HepG2 (cell line): ENCODE measurements around the gene IDH3A. TPM values are rescaled to one million over a fixed set of nuclear protein-coding genes. Genes with fewer than 3 reads are reported as not detected.

ENCODE experiments used
- ATF2 ChIP-seq: sonication (generic); formaldehyde crosslinking; IDR thresholded peaks from 2 replicates; pipeline ENCODE4 v1.4.0; 2020; ENCODE audit warnings: missing genetic modification reagents
- ATF4 ChIP-seq, 2 experiments: fragments of 450-650 bp in 1 of 2; sonication (generic) in 1 of 2; formaldehyde crosslinking; IDR thresholded peaks; 2 replicates each; pipeline versions ENCODE4 v1.5.0 to v1.8.0; 2020 to 2022; ENCODE audit warnings: mild to moderate bottlenecking in 1 of 2, missing genetic modification reagents in 1 of 2
- ATF7-NPFF ChIP-seq: sonication (generic); formaldehyde crosslinking; IDR thresholded peaks from 2 replicates; pipeline ENCODE4 v1.8.1; 2023; ENCODE audit warnings: mild to moderate bottlenecking, low read depth, missing genetic modification reagents, moderate library complexity
- HNRNPK ChIP-seq: fragments of 200-400 bp; formaldehyde crosslinking; IDR thresholded peaks from 2 replicates; pipeline ENCODE4 v1.6.1; 2018; ENCODE audit warnings: low read length, low read depth, moderate library complexity, mild to moderate bottlenecking; ENCODE audit not compliant: poor library complexity, severe bottlenecking
- LCORL ChIP-seq, 2 experiments: fragments of 450-650 bp in 1 of 2; sonication (generic) in 1 of 2; formaldehyde crosslinking in 1 of 2; IDR thresholded peaks; 2 replicates each; pipeline versions ENCODE4 v1.5.0 to v1.6.1; 2017 to 2020; ENCODE audit warnings: antibody characterized with exemption in 1 of 2, missing genetic modification reagents in 1 of 2
- MEIS2 ChIP-seq: sonication (generic); formaldehyde crosslinking; IDR thresholded peaks from 2 replicates; pipeline ENCODE4 v1.9.0; 2021; ENCODE audit warnings: mild to moderate bottlenecking, missing genetic modification reagents
- RFX1 ChIP-seq: fragments of 450-650 bp; IDR thresholded peaks from 2 replicates; pipeline ENCODE4 v1.6.1; 2017
- RXRA ChIP-seq: sonication (generic); formaldehyde crosslinking; IDR thresholded peaks from 2 replicates; pipeline ENCODE4 v1.5.1; 2020; ENCODE audit warnings: missing genetic modification reagents
- SIX4 ChIP-seq: sonication (generic); formaldehyde crosslinking; IDR thresholded peaks from 2 replicates; pipeline ENCODE4 v1.4.0; 2020; ENCODE audit warnings: missing genetic modification reagents
- SMC3 ChIP-seq: IDR thresholded peaks from 2 replicates; pipeline ENCODE4 v1.6.1; 2011; ENCODE audit warnings: low read length, improper control_type of control experiment
- SMYD3 ChIP-seq: sonication (generic); formaldehyde crosslinking; IDR thresholded peaks from 2 replicates; pipeline ENCODE4 v1.8.1; 2023; ENCODE audit warnings: mild to moderate bottlenecking, missing genetic modification reagents
- TGIF2 ChIP-seq: IDR thresholded peaks from 2 replicates; pipeline ENCODE4 v1.6.1; 2016; ENCODE audit warnings: control low read depth, missing compliant biosample characterization
- ZBTB34 ChIP-seq: sonication (generic); formaldehyde crosslinking; IDR thresholded peaks from 2 replicates; pipeline ENCODE4 v1.8.0; 2022; ENCODE audit warnings: mild to moderate bottlenecking, missing genetic modification reagents
- ZFP1 ChIP-seq: IDR thresholded peaks from 2 replicates; pipeline ENCODE4 v1.6.1; 2016
- ZNF260 ChIP-seq: sonication (generic); formaldehyde crosslinking; IDR thresholded peaks from 2 replicates; pipeline ENCODE4 v1.4.0; 2020; ENCODE audit warnings: missing genetic modification reagents, low read depth, mild to moderate bottlenecking, borderline replicate concordance
- ZNF274 ChIP-seq: sonication (generic); formaldehyde crosslinking; IDR thresholded peaks from 2 replicates; pipeline ENCODE4 v1.5.1; 2020; ENCODE audit warnings: mild to moderate bottlenecking, missing genetic modification reagents
- ZNF558 ChIP-seq: sonication (generic); formaldehyde crosslinking; IDR thresholded peaks from 2 replicates; pipeline ENCODE4 v1.9.0; 2022; ENCODE audit warnings: mild to moderate bottlenecking, missing genetic modification reagents, borderline replicate concordance
- ZNF639 ChIP-seq: conservative IDR thresholded peaks from 2 replicates; pipeline ENCODE4 v1.6.1; 2018; ENCODE audit warnings: missing genetic modification reagents
- ZNF644 ChIP-seq: IDR thresholded peaks from 2 replicates; pipeline ENCODE4 v1.6.1; 2016; ENCODE audit warnings: low read depth
- ZNF75D ChIP-seq: sonication (generic); formaldehyde crosslinking; IDR thresholded peaks from 2 replicates; pipeline ENCODE4 v1.8.1; 2023; ENCODE audit warnings: missing genetic modification reagents, mild to moderate bottlenecking, borderline replicate concordance
- polyA plus RNA-seq, 8 experiments: library from polyadenylated mRNA; depleted of rRNA in 3 of 8; stranded (reverse) in 7 of 8; unstranded in 1 of 8; fragments of >200 nt; fragmentation: Illumina TruSeq in 4 of 8; extraction: Trizol in 4 of 8; gene quantifications; 2 replicates each; pipeline versions ENCODE4 v1.2.1 to v1.2.3, GENCODE V29; 2011 to 2016; ENCODE audit warnings: low read depth in 4 of 8, missing spikeins in 1 of 8, mixed read lengths in 1 of 8; ENCODE audit not compliant: insufficient read depth in 1 of 8
- total RNA-seq, 5 experiments: library from RNA; depleted of rRNA; stranded (reverse); fragments of >200 nt; fragmentation: Illumina TruSeq; extraction: Trizol; gene quantifications; 2 replicates each; pipeline ENCODE4 v1.2.3, GENCODE V29; 2016; ENCODE audit warnings: low read depth in 1 of 5
- TF ChIP-seq, protein P1 (sequence below): sonication (generic); formaldehyde crosslinking; IDR thresholded peaks from 2 replicates; pipeline ENCODE4 v1.4.0; 2020; ENCODE audit warnings: mild to moderate bottlenecking, missing genetic modification reagents
- TF ChIP-seq, protein P2 (sequence below): sonication (generic); formaldehyde crosslinking; IDR thresholded peaks from 2 replicates; pipeline ENCODE4 v1.4.0; 2020; ENCODE audit warnings: mild to moderate bottlenecking, missing genetic modification reagents
- TF ChIP-seq, protein P3 (sequence below): IDR thresholded peaks from 2 replicates; pipeline ENCODE4 v1.6.1; 2018; ENCODE audit warnings: missing genetic modification reagents

IDH3A gene
- total and polyA plus RNA-seq, 2 of the 13 experiments (the other 11 are each of a cell fraction or from before 2014, with no cell fraction given), result 40.7 to 50.7 TPM

- TF ChIP-seq ATF2 (CRISPR knock-in tag) (peak; percentile 8; the same call in 1 of the 2 replicates), ZNF558 (peak; percentile 64; the same call in 1 of the 2 replicates), TGIF2 (CRISPR knock-in tag) (peak; percentile 81), MEIS2 (CRISPR knock-in tag) (no peak), RFX1 (no peak), SIX4 (CRISPR knock-in tag) (no peak), ZFP1 (no peak), LCORL (IDR thresholded peaks at IDR 0.05) (no peak), LCORL (CRISPR knock-in tag; IDR thresholded peaks at IDR 0.05) (no peak), RXRA (CRISPR knock-in tag) (no peak; the same call in 1 of the 2 replicates), ZBTB34 (CRISPR knock-in tag) (no peak), HNRNPK (no peak), ZNF75D (CRISPR knock-in tag) (no peak), ATF4 (CRISPR knock-in tag; IDR thresholded peaks at IDR 0.05) (no peak), ZNF274 (CRISPR knock-in tag) (no peak), ZNF639 (no peak), ZNF644 (no peak), ZNF260 (CRISPR knock-in tag) (no peak), SMYD3 (CRISPR knock-in tag) (0 out of 2 replicates have a peak, but pooled peaks have one; percentile 40), ATF7-NPFF (CRISPR knock-in tag) (peak; percentile 83), SMC3 (no peak)
- TF ChIP-seq, protein P1, sequence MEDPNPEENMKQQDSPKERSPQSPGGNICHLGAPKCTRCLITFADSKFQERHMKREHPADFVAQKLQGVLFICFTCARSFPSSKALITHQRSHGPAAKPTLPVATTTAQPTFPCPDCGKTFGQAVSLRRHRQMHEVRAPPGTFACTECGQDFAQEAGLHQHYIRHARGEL (CRISPR knock-in tag), result no peak
- TF ChIP-seq, protein P2, sequence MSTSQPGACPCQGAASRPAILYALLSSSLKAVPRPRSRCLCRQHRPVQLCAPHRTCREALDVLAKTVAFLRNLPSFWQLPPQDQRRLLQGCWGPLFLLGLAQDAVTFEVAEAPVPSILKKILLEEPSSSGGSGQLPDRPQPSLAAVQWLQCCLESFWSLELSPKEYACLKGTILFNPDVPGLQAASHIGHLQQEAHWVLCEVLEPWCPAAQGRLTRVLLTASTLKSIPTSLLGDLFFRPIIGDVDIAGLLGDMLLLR (CRISPR knock-in tag), result no peak; the same call in 1 of the 2 replicates
- TF ChIP-seq, protein P3, sequence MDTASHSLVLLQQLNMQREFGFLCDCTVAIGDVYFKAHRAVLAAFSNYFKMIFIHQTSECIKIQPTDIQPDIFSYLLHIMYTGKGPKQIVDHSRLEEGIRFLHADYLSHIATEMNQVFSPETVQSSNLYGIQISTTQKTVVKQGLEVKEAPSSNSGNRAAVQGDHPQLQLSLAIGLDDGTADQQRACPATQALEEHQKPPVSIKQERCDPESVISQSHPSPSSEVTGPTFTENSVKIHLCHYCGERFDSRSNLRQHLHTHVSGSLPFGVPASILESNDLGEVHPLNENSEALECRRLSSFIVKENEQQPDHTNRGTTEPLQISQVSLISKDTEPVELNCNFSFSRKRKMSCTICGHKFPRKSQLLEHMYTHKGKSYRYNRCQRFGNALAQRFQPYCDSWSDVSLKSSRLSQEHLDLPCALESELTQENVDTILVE (CRISPR knock-in tag), result no peak
Observed at GRCh38 chr15:78149068-78149804, at the start of gene IDH3A (continued).
